AG09309 (cell line): ENCODE measurements around the gene TMEM52B.
A peak's percentile ranks its signal among the peaks of the same experiment; 100 is the strongest.

ENCODE experiments used
- DNase-seq: peaks from one replicate; pipeline ENCODE4 v3.0.0-alpha.2; 2010; ENCODE audit warnings: low read depth
- H3K4me3 ChIP-seq: 2 replicates; pipeline ENCODE4 v1.5.1; 2011; ENCODE audit warnings: mild to moderate bottlenecking, low read depth, low read length, moderate library complexity; ENCODE audit not compliant: control insufficient read depth
- CTCF ChIP-seq: IDR thresholded peaks from 2 replicates; pipeline ENCODE4 v1.5.1; 2011; ENCODE audit warnings: mild to moderate bottlenecking, low read depth, low read length, inconsistent platforms; ENCODE audit not compliant: insufficient read depth, control insufficient read depth; ENCODE audit errors: missing control alignments

Gene TMEM52B

GRCh38 chr12:10210225-10210624, 31.4 kb downstream of the TMEM52B start:
- TF ChIP-seq CTCF = no peak
- no peak for DNase-seq
- H3K4me3 ChIP-seq = no peak overlapping the region

GRCh38 chr12:10211101-10211939, 32.5 kb downstream of the TMEM52B start:
- H3K4me3 ChIP-seq = no peak overlapping the region
- no peak for DNase-seq
- no peak for TF ChIP-seq CTCF

GRCh38 chr12:10211940-10212738, 33.3 kb downstream of the TMEM52B start:
- no peak for TF ChIP-seq CTCF
- peak overlapping the region; percentile 96 for H3K4me3 ChIP-seq
- DNase-seq = peak; percentile 98

- no peak for DNase-seq
- H3K4me3 ChIP-seq = peak within 1 kb of the TSS; percentile 96
- no peak for TF ChIP-seq CTCF
Measured at GRCh38 chr12:10212739-10213131, 33.9 kb downstream of the TMEM52B start, which contains the start of gene GABARAPL1. Gene GABARAPL1 (plus strand): TSS chr12:10212877. CDS start chr12:10213130, 253 bp downstream.

GRCh38 chr12:10213168-10214135, 34.6 kb downstream of the TMEM52B start:
- no peak for TF ChIP-seq CTCF
- DNase-seq = peak; percentile 82
- H3K4me3 ChIP-seq = peak overlapping the region; percentile 96
